ENCODE measurements around the gene FBXW7.

GRCh38 chr4:152508386-152508785 is 27.5 kb downstream of the FBXW7 start:
- no peak for TF ChIP-seq CTCF (IDR thresholded peaks at IDR 0.05)
- no peak for TF ChIP-seq PREB (CRISPR knock-in tag; IDR thresholded peaks at IDR 0.05; ENCODE audit: borderline replicate concordance)
- TF ChIP-seq ETV6 (CRISPR knock-in tag; IDR thresholded peaks at IDR 0.05) = no peak
- TF ChIP-seq JAZF1 (CRISPR knock-in tag; IDR thresholded peaks at IDR 0.05) = no peak
- no peak for TF ChIP-seq ZNF512 (CRISPR knock-in tag; IDR thresholded peaks at IDR 0.05; ENCODE audit: borderline replicate concordance)

Measured in WTC11 (cell line).